ENCODE results near the gene FOXP4.

GRCh38 chr6:41561931-41562911 lies 16.0 kb downstream of the FOXP4 start:
- TF ChIP-seq CTCF (IDR thresholded peaks at IDR 0.05; ENCODE audit: low read depth, low read length, missing input control) (no peak), JUND (IDR thresholded peaks at IDR 0.05) (no peak), TAF1 (conservative IDR thresholded peaks at IDR 0.05) (no peak), SP1 (IDR thresholded peaks at IDR 0.05) (no peak), RAD21 (IDR thresholded peaks at IDR 0.05) (no peak), ZBTB33 (IDR thresholded peaks at IDR 0.05) (no peak), REST (IDR thresholded peaks at IDR 0.05) (no peak)

All from liver (tissue), 3 donors.